22Rv1 (cell line): ENCODE data around the gene CFAP97D1.

Experiments used
- ZFX ChIP-seq: fragments of 450-650 bp; IDR thresholded peaks from 2 replicates; pipeline ENCODE4 v1.6.1; 2017; ENCODE audit warnings: antibody characterized with exemption, borderline replicate concordance
- TF ChIP-seq, protein P1 (sequence below): fragments of 450-650 bp; IDR thresholded peaks from 2 replicates; pipeline ENCODE4 v1.5.1; 2017; ENCODE audit warnings: mild to moderate bottlenecking

DNA sequence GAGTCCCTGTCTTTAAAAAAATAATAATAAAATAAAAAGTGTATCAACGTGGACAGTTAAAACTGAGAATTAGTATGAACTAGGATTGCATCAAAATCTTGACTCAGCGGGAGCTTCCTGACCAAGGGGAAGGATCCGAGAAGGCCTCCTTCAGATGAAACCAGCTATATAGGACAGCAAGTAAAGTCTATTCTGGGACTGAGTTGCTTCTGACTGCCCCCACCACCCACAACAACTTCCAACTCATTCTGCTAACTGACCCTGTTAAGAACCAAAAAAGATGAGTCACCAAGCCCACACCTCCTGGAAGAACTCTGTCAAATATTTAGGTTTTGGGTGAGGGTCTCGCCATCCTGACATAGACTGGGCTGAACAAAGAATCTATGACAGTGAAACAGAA, 27.8 kb downstream of the CFAP97D1 start:
- TF ChIP-seq, protein P1, sequence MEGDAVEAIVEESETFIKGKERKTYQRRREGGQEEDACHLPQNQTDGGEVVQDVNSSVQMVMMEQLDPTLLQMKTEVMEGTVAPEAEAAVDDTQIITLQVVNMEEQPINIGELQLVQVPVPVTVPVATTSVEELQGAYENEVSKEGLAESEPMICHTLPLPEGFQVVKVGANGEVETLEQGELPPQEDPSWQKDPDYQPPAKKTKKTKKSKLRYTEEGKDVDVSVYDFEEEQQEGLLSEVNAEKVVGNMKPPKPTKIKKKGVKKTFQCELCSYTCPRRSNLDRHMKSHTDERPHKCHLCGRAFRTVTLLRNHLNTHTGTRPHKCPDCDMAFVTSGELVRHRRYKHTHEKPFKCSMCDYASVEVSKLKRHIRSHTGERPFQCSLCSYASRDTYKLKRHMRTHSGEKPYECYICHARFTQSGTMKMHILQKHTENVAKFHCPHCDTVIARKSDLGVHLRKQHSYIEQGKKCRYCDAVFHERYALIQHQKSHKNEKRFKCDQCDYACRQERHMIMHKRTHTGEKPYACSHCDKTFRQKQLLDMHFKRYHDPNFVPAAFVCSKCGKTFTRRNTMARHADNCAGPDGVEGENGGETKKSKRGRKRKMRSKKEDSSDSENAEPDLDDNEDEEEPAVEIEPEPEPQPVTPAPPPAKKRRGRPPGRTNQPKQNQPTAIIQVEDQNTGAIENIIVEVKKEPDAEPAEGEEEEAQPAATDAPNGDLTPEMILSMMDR: no peak
- TF ChIP-seq ZFX: no peak
